ENCODE data around the gene ZFPM1. TPM values are rescaled to one million over a fixed set of nuclear protein-coding genes. Genes with fewer than 3 reads are reported as not detected.

ZFPM1 gene
- polyA plus RNA-seq, 1 of the 3 experiments (the other 2 are of a cell fraction): 1.2 TPM

- no peak overlapping the region for H3K4me2 ChIP-seq
- H3K4me1 ChIP-seq (ENCODE audit: control insufficient read depth in 1 of 2, insufficient read depth in 2 of 2, low read depth in 1 of 2, low read length in 1 of 2): peaks cover 0 to 37% of the 10 kb centered on the region in 2 experiments; a peak in 1 of 4 replicates
- CTCF ChIA-PET: no interaction called here
- H3K27ac ChIP-seq (ENCODE audit: low read depth in 2 of 2, low read length in 1 of 2): no peak overlapping the region
- no peak overlapping the region for H3K9ac ChIP-seq
- H3F3A ChIP-seq (replicated peaks; ENCODE audit: insufficient read depth): peaks cover under 1% of the 10 kb centered on the region
- no peak overlapping the region for H2AFZ ChIP-seq (ENCODE audit: low read depth)
- POLR2A ChIA-PET: no interaction called here
- TF ChIP-seq CTCF (IDR thresholded peaks at IDR 0.05): no peak
- no peak for TF ChIP-seq RCOR1 (IDR thresholded peaks at IDR 0.05; ENCODE audit: low read length)
- TF ChIP-seq TCF12 (IDR thresholded peaks at IDR 0.05): no peak
- TF ChIP-seq MAX (IDR thresholded peaks at IDR 0.05; ENCODE audit: low read depth): no peak
- no peak for TF ChIP-seq SMC3 (IDR thresholded peaks at IDR 0.05; ENCODE audit: low read depth, low read length)
- TF ChIP-seq FOSL2 (IDR thresholded peaks at IDR 0.05; ENCODE audit: borderline replicate concordance, low read depth): no peak
- H3K9me2 ChIP-seq: no peaks in the 10 kb centered on the region
- no CpG with 5 or more reads among the region's 17 CpGs for WGBS (ENCODE audit: low lambda C conversion rate)
- no peaks in the 10 kb centered on the region for H3K27me3 ChIP-seq (ENCODE audit: insufficient read depth)
- H3K36me3 ChIP-seq (replicated peaks in 1 of 2; ENCODE audit: control insufficient read depth in 1 of 2, insufficient read depth in 2 of 2, low read length in 1 of 2): no peaks in the 10 kb centered on the region
- H3K79me2 ChIP-seq (ENCODE audit: insufficient read depth): peaks cover 49% of the 10 kb centered on the region; the same call in 1 of the 2 replicates
- H3K4me3 ChIP-seq (ENCODE audit: low read depth in 2 of 2, low read length in 1 of 2): no peak overlapping the region
- DNase-seq: no peak
- peaks cover 86% of the 10 kb centered on the region for H4K20me1 ChIP-seq (ENCODE audit: insufficient read depth)
- H3K9me3 ChIP-seq: no peaks in the 10 kb centered on the region
These were observed 18.0 kb downstream of the ZFPM1 start for GRCh38 chr16:88471115-88471514.

GRCh38 chr16:88471575-88471974 is 18.5 kb downstream of the ZFPM1 start:
- ChIA-PET CTCF (no interaction called here), POLR2A (no interaction called here)
- Histone ChIP-seq H3K79me2 (ENCODE audit: insufficient read depth) (peaks cover 45% of the 10 kb centered on the region; the same call in 1 of the 2 replicates), H3K27ac (ENCODE audit: low read depth in 2 of 2, low read length in 1 of 2) (no peak overlapping the region), H3K4me1 (ENCODE audit: control insufficient read depth in 1 of 2, insufficient read depth in 2 of 2, low read depth in 1 of 2, low read length in 1 of 2) (peaks cover 0 to 33% of the 10 kb centered on the region in 2 experiments; a peak in 1 of 4 replicates), H3F3A (replicated peaks; ENCODE audit: insufficient read depth) (no peaks in the 10 kb centered on the region), H3K27me3 (ENCODE audit: insufficient read depth) (no peaks in the 10 kb centered on the region), H3K4me2 (no peak overlapping the region), H3K4me3 (ENCODE audit: low read depth in 2 of 2, low read length in 1 of 2) (no peak overlapping the region), H4K20me1 (ENCODE audit: insufficient read depth) (peaks cover 86% of the 10 kb centered on the region), H3K36me3 (replicated peaks in 1 of 2; ENCODE audit: control insufficient read depth in 1 of 2, insufficient read depth in 2 of 2, low read length in 1 of 2) (no peaks in the 10 kb centered on the region), H2AFZ (ENCODE audit: low read depth) (no peak overlapping the region), H3K9me2 (no peaks in the 10 kb centered on the region), H3K9me3 (no peaks in the 10 kb centered on the region), H3K9ac (no peak overlapping the region)
- DNase-seq: no peak
- no CpG with 5 or more reads among the region's 16 CpGs for WGBS (ENCODE audit: low lambda C conversion rate)
- TF ChIP-seq IRF3 (IDR thresholded peaks at IDR 0.05; ENCODE audit: low read depth, low read length): no peak
- no peak for TF ChIP-seq RFX5 (IDR thresholded peaks at IDR 0.05; ENCODE audit: low read length)
- no peak for TF ChIP-seq USF1 (IDR thresholded peaks at IDR 0.05; ENCODE audit: borderline replicate concordance, low read depth)
- TF ChIP-seq SIN3A (IDR thresholded peaks at IDR 0.05; ENCODE audit: borderline replicate concordance, low read depth, low read length): no peak
- TF ChIP-seq RAD21 (IDR thresholded peaks at IDR 0.05; ENCODE audit: low read length): no peak
- no peak for TF ChIP-seq ZBTB33 (IDR thresholded peaks at IDR 0.05; ENCODE audit: borderline replicate concordance, low read depth)
- no peak for TF ChIP-seq NRF1 (IDR thresholded peaks at IDR 0.05; ENCODE audit: low read depth, low read length)
- TF ChIP-seq ELF1 (IDR thresholded peaks at IDR 0.05): no peak
- TF ChIP-seq GATA2 (CRISPR knock-in tag; IDR thresholded peaks at IDR 0.05): no peak
- no peak for TF ChIP-seq FOXJ3 (CRISPR knock-in tag; IDR thresholded peaks at IDR 0.05)
- TF ChIP-seq REST (IDR thresholded peaks at IDR 0.05; ENCODE audit: low read depth, low read length): no peak
- TF ChIP-seq SMC3 (IDR thresholded peaks at IDR 0.05; ENCODE audit: low read depth, low read length): no peak
- TF ChIP-seq TEAD4 (IDR thresholded peaks at IDR 0.05; ENCODE audit: borderline replicate concordance, insufficient read depth): no peak
- TF ChIP-seq MEF2A (IDR thresholded peaks at IDR 0.05; ENCODE audit: borderline replicate concordance, low read depth): no peak

Measured in SK-N-SH (cell line).